ENCODE data around the gene ITCH. TPM values are rescaled to one million over a fixed set of nuclear protein-coding genes. Genes with fewer than 3 reads are reported as not detected.

The ITCH gene
- total and polyA plus RNA-seq, 9 of the 15 experiments (the other 6 are each of a cell fraction or from before 2014, with no cell fraction given) = 7.5 to 53.0 (median 22.9) TPM

GRCh38 chr20:34316196-34316814 lies 46.8 kb upstream of the ITCH start (continued):
- TF ChIP-seq PREB (CRISPR knock-in tag; IDR thresholded peaks at IDR 0.05) = no peak
- TF ChIP-seq CREB3L1 (IDR thresholded peaks at IDR 0.05; ENCODE audit: borderline replicate concordance, low read depth) = no peak
- peak; percentile 86 for TF ChIP-seq ATF3 (IDR thresholded peaks at IDR 0.05)
- TF ChIP-seq ATF3 (CRISPR knock-in tag; conservative IDR thresholded peaks at IDR 0.05) = no peak
- TF ChIP-seq RBM15 (IDR thresholded peaks at IDR 0.05; ENCODE audit: insufficient read depth, low read length) = no peak
- no peak for TF ChIP-seq NCOA2 (IDR thresholded peaks at IDR 0.05; ENCODE audit: partially characterized antibody in 2 of 2)
- TF ChIP-seq CEBPB (tag; IDR thresholded peaks at IDR 0.05) = no peak
- TF ChIP-seq NFATC3 (IDR thresholded peaks at IDR 0.05) = no peak
- TF ChIP-seq SP2 (IDR thresholded peaks at IDR 0.05; ENCODE audit: extremely low read depth, low read depth, low read length, poor library complexity, severe bottlenecking) = no peak
- no peak for TF ChIP-seq ZNF217 (CRISPR knock-in tag; IDR thresholded peaks at IDR 0.05)
- no peak for TF ChIP-seq ZBTB5 (IDR thresholded peaks at IDR 0.05)
- TF ChIP-seq NR0B1 (IDR thresholded peaks at IDR 0.05; ENCODE audit: partially characterized antibody) = no peak
- TF ChIP-seq ARID1B (IDR thresholded peaks at IDR 0.05) = peak; percentile 43
- 0 out of 2 replicates have a peak, but pooled peaks have one; percentile 45 for TF ChIP-seq SMARCE1 (IDR thresholded peaks at IDR 0.05)
- no peak for TF ChIP-seq ERF (CRISPR knock-in tag; IDR thresholded peaks at IDR 0.05)
- no peak for TF ChIP-seq ZSCAN29 (IDR thresholded peaks at IDR 0.05)
- no peak for TF ChIP-seq ZNF133 (CRISPR knock-in tag; IDR thresholded peaks at IDR 0.05)
- TF ChIP-seq MEF2A (IDR thresholded peaks at IDR 0.05; ENCODE audit: control insufficient read depth, low read depth, low read length) = no peak
- TF ChIP-seq DPF2 (IDR thresholded peaks at IDR 0.05) = peak; percentile 51; the same call in 1 of the 2 replicates
- TF ChIP-seq PPARD (CRISPR knock-in tag; IDR thresholded peaks at IDR 0.05) = no peak
- TF ChIP-seq HOMEZ (CRISPR knock-in tag; IDR thresholded peaks at IDR 0.05) = no peak
